ENCODE results near the gene KLHL11. TPM values are rescaled to one million over a fixed set of nuclear protein-coding genes. Genes with fewer than 3 reads are reported as not detected.

The KLHL11 gene
- polyA plus RNA-seq, 1 of the 3 experiments (the other 2 are of a cell fraction): 2.6 TPM

- Histone ChIP-seq H4K20me1 (ENCODE audit: insufficient read depth) (no peaks in the 10 kb centered on the region), H3K9me2 (no peaks in the 10 kb centered on the region), H2AFZ (ENCODE audit: low read depth) (no peak overlapping the region), H3K9me3 (no peaks in the 10 kb centered on the region), H3K79me2 (ENCODE audit: insufficient read depth) (peaks cover 6% of the 10 kb centered on the region), H3K9ac (no peak overlapping the region), H3K4me1 (ENCODE audit: control insufficient read depth in 1 of 2, insufficient read depth in 2 of 2, low read depth in 1 of 2, low read length in 1 of 2) (no peaks in the 10 kb centered on the region; a peak in 1 of 4 replicates), H3F3A (replicated peaks; ENCODE audit: insufficient read depth) (peaks cover 40% of the 10 kb centered on the region), H3K27ac (ENCODE audit: low read depth in 2 of 2, low read length in 1 of 2) (no peak overlapping the region), H3K36me3 (replicated peaks in 1 of 2; ENCODE audit: control insufficient read depth in 1 of 2, insufficient read depth in 2 of 2, low read length in 1 of 2) (peaks cover 52 to 58% of the 10 kb centered on the region in 2 experiments), H3K4me2 (no peak overlapping the region), H3K27me3 (ENCODE audit: insufficient read depth) (no peaks in the 10 kb centered on the region), H3K4me3 (ENCODE audit: low read depth in 2 of 2, low read length in 1 of 2) (no peak overlapping the region)
- no peak for DNase-seq
- WGBS (ENCODE audit: low lambda C conversion rate): 80% methylated on average over 9 of the region's 9 CpGs
- no peak for TF ChIP-seq TAF1 (IDR thresholded peaks at IDR 0.05; ENCODE audit: borderline replicate concordance, low read depth, low read length)
- no peak for TF ChIP-seq FOXJ3 (CRISPR knock-in tag; IDR thresholded peaks at IDR 0.05)
- TF ChIP-seq RCOR1 (IDR thresholded peaks at IDR 0.05; ENCODE audit: low read length): no peak
- no peak for TF ChIP-seq EZH2phosphoT487 (IDR thresholded peaks at IDR 0.05; ENCODE audit: borderline replicate concordance, low read depth)
- TF ChIP-seq NRF1 (IDR thresholded peaks at IDR 0.05; ENCODE audit: low read depth, low read length): no peak
- TF ChIP-seq TCF12 (IDR thresholded peaks at IDR 0.05): no peak
- no peak for TF ChIP-seq RXRA (IDR thresholded peaks at IDR 0.05; ENCODE audit: borderline replicate concordance, low read depth)
- no peak for TF ChIP-seq ELF1 (IDR thresholded peaks at IDR 0.05)
- TF ChIP-seq, protein P1, sequence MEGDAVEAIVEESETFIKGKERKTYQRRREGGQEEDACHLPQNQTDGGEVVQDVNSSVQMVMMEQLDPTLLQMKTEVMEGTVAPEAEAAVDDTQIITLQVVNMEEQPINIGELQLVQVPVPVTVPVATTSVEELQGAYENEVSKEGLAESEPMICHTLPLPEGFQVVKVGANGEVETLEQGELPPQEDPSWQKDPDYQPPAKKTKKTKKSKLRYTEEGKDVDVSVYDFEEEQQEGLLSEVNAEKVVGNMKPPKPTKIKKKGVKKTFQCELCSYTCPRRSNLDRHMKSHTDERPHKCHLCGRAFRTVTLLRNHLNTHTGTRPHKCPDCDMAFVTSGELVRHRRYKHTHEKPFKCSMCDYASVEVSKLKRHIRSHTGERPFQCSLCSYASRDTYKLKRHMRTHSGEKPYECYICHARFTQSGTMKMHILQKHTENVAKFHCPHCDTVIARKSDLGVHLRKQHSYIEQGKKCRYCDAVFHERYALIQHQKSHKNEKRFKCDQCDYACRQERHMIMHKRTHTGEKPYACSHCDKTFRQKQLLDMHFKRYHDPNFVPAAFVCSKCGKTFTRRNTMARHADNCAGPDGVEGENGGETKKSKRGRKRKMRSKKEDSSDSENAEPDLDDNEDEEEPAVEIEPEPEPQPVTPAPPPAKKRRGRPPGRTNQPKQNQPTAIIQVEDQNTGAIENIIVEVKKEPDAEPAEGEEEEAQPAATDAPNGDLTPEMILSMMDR (IDR thresholded peaks at IDR 0.05): no peak
- ChIA-PET POLR2A (no interaction called here), CTCF (interaction anchor here (0.6 kb wide), 1 partner anchor 443 kb away, joined by 4 read pairs; no protein-coding TSS in a partner anchor)
These were observed 4.2 kb upstream of the KLHL11 start for GRCh38 chr17:41869426-41869825.

DNA sequence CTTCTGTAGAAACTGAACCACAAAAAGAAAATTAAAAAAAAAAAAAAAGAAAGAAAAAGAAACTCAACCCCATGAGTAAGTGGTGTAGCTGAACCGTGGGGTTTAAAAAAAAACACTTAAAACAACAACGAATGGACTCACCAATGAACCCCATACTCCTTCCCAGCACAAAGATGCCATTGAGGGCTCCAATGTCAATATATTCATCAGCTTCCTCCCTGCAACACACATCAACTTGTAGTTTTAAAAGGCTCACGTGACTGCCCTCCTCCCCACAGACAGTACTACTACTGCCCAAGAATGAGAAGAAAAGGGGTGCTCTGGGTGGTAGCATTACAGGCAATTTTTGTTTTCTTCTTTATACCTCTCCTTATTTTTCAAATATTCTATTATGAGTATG is 3.3 kb upstream of the KLHL11 start:
- Histone ChIP-seq H3K4me2 (no peak overlapping the region), H3K27ac (ENCODE audit: low read depth in 2 of 2, low read length in 1 of 2) (no peak overlapping the region), H4K20me1 (ENCODE audit: insufficient read depth) (0 out of 2 replicates have a peak, but pooled peaks cover 8% of the 10 kb centered on the region), H3K27me3 (ENCODE audit: insufficient read depth) (no peaks in the 10 kb centered on the region), H3K79me2 (ENCODE audit: insufficient read depth) (peaks cover 14% of the 10 kb centered on the region), H3F3A (replicated peaks; ENCODE audit: insufficient read depth) (peaks cover 40% of the 10 kb centered on the region), H3K9me3 (no peaks in the 10 kb centered on the region), H3K4me1 (ENCODE audit: control insufficient read depth in 1 of 2, insufficient read depth in 2 of 2, low read depth in 1 of 2, low read length in 1 of 2) (peaks cover 2 to 7% of the 10 kb centered on the region in 2 experiments; a peak in 2 of 4 replicates), H3K9ac (no peak overlapping the region), H3K4me3 (ENCODE audit: low read depth in 2 of 2, low read length in 1 of 2) (no peak overlapping the region), H3K9me2 (no peaks in the 10 kb centered on the region), H2AFZ (ENCODE audit: low read depth) (no peak overlapping the region), H3K36me3 (replicated peaks in 1 of 2; ENCODE audit: control insufficient read depth in 1 of 2, insufficient read depth in 2 of 2, low read length in 1 of 2) (peaks cover 44 to 51% of the 10 kb centered on the region in 2 experiments)
- ChIA-PET CTCF (interaction anchor here (0.6 to 1.4 kb wide), 2 partner anchors 131 to 444 kb away, joined by 4 read pairs; no protein-coding TSS in a partner anchor), POLR2A (interaction anchor here (0.6 kb wide), 1 partner anchor 26 kb away, joined by 6 read pairs; no protein-coding TSS in a partner anchor)
- 54% methylated on average over 3 of the region's 3 CpGs for WGBS (ENCODE audit: low lambda C conversion rate)
- no peak for DNase-seq
- TF ChIP-seq EZH2phosphoT487 (IDR thresholded peaks at IDR 0.05; ENCODE audit: borderline replicate concordance, low read depth) (no peak), FOSL2 (IDR thresholded peaks at IDR 0.05; ENCODE audit: borderline replicate concordance, low read depth) (no peak), MEF2A (IDR thresholded peaks at IDR 0.05; ENCODE audit: borderline replicate concordance, low read depth) (no peak), RFX5 (IDR thresholded peaks at IDR 0.05; ENCODE audit: low read length) (no peak), GABPA (IDR thresholded peaks at IDR 0.05; ENCODE audit: low read depth) (no peak), RXRA (IDR thresholded peaks at IDR 0.05; ENCODE audit: borderline replicate concordance, low read depth) (no peak), TEAD4 (IDR thresholded peaks at IDR 0.05; ENCODE audit: borderline replicate concordance, insufficient read depth) (no peak), JUND (IDR thresholded peaks at IDR 0.05) (no peak), RAD21 (IDR thresholded peaks at IDR 0.05; ENCODE audit: low read length) (no peak), RCOR1 (IDR thresholded peaks at IDR 0.05; ENCODE audit: low read length) (no peak), CHD2 (IDR thresholded peaks at IDR 0.05; ENCODE audit: low read length, partially characterized antibody) (no peak)
- TF ChIP-seq, protein P1 (IDR thresholded peaks at IDR 0.05): no peak
- TF ChIP-seq, protein P2, sequence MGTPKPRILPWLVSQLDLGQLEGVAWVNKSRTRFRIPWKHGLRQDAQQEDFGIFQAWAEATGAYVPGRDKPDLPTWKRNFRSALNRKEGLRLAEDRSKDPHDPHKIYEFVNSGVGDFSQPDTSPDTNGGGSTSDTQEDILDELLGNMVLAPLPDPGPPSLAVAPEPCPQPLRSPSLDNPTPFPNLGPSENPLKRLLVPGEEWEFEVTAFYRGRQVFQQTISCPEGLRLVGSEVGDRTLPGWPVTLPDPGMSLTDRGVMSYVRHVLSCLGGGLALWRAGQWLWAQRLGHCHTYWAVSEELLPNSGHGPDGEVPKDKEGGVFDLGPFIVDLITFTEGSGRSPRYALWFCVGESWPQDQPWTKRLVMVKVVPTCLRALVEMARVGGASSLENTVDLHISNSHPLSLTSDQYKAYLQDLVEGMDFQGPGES (IDR thresholded peaks at IDR 0.05; ENCODE audit: low read depth, low read length): no peak
- TF ChIP-seq, protein P3, sequence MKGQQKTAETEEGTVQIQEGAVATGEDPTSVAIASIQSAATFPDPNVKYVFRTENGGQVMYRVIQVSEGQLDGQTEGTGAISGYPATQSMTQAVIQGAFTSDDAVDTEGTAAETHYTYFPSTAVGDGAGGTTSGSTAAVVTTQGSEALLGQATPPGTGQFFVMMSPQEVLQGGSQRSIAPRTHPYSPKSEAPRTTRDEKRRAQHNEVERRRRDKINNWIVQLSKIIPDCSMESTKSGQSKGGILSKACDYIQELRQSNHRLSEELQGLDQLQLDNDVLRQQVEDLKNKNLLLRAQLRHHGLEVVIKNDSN (IDR thresholded peaks at IDR 0.05; ENCODE audit: borderline replicate concordance, low read depth): no peak
- TF ChIP-seq, protein P4, sequence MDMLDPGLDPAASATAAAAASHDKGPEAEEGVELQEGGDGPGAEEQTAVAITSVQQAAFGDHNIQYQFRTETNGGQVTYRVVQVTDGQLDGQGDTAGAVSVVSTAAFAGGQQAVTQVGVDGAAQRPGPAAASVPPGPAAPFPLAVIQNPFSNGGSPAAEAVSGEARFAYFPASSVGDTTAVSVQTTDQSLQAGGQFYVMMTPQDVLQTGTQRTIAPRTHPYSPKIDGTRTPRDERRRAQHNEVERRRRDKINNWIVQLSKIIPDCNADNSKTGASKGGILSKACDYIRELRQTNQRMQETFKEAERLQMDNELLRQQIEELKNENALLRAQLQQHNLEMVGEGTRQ (IDR thresholded peaks at IDR 0.05; ENCODE audit: borderline replicate concordance, low read depth, low read length): no peak
